Measurements from ENCODE around the gene UBAC2.

DNA sequence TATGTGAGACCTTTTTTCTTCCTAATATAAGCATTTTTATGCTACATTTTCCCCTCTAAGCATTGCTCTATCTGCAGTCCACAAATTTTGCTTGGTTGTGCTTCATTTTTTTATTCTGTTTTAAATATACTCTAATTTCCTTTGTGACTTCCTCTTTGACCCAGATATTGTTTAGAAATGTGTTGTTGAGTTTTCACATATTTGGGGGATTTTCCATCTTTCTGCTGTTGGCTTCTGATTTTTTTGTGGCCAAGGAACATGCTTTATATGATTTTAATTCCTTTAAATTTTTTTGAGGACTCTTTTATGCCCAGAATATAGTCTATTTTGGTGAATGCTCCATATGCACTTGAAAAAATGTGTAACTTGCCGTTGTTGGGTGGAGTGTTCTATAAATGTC, 22.9 kb downstream of the UBAC2 start:
- TF ChIP-seq, protein P1, sequence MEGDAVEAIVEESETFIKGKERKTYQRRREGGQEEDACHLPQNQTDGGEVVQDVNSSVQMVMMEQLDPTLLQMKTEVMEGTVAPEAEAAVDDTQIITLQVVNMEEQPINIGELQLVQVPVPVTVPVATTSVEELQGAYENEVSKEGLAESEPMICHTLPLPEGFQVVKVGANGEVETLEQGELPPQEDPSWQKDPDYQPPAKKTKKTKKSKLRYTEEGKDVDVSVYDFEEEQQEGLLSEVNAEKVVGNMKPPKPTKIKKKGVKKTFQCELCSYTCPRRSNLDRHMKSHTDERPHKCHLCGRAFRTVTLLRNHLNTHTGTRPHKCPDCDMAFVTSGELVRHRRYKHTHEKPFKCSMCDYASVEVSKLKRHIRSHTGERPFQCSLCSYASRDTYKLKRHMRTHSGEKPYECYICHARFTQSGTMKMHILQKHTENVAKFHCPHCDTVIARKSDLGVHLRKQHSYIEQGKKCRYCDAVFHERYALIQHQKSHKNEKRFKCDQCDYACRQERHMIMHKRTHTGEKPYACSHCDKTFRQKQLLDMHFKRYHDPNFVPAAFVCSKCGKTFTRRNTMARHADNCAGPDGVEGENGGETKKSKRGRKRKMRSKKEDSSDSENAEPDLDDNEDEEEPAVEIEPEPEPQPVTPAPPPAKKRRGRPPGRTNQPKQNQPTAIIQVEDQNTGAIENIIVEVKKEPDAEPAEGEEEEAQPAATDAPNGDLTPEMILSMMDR (IDR thresholded peaks at IDR 0.05): no peak
- TF ChIP-seq POLR2AphosphoS5 (IDR thresholded peaks at IDR 0.05): no peak
- no peak for TF ChIP-seq POLR2A (IDR thresholded peaks at IDR 0.05)
- TF ChIP-seq EP300 (IDR thresholded peaks at IDR 0.05): no peak

Data from suprapubic skin (tissue), 4 donors.